SK-N-SH treated with all-trans-retinoic acid at 6 μM for 48 hours (cell line): ENCODE results near the gene ATRAID.

Source experiments
- ATAC-seq: fragments of 200-7000 bp; cut with Tn5 transposase; 3 replicates; pipeline ENCODE4 v1.9.1; 2020; ENCODE audit warnings: mild to moderate bottlenecking, moderate library complexity
- ARNTL ChIP-seq: fragments of 450-650 bp; formaldehyde crosslinking; IDR thresholded peaks from 2 replicates; pipeline ENCODE4 v1.5.0; 2020; ENCODE audit warnings: low read depth, mild to moderate bottlenecking, moderate library complexity, borderline replicate concordance
- BACH2 ChIP-seq: fragments of 250-450 bp; sonication (Bioruptor Pico); IDR thresholded peaks from 2 replicates; pipeline ENCODE4 v1.9.0; 2021; ENCODE audit warnings: mild to moderate bottlenecking, borderline replicate concordance
- CREB5 ChIP-seq: fragments of 250-450 bp; sonication (Bioruptor Pico); IDR thresholded peaks from 2 replicates; pipeline ENCODE4 v1.5.1; 2020; ENCODE audit warnings: low read depth, mild to moderate bottlenecking, moderate library complexity
- CSDC2 ChIP-seq: fragments of 250-450 bp; sonication (Bioruptor Pico); IDR thresholded peaks from 2 replicates; pipeline ENCODE4 v1.5.0; 2020; ENCODE audit warnings: mild to moderate bottlenecking, moderate library complexity
- CSRNP3 ChIP-seq: fragments of 250-450 bp; sonication (Bioruptor Pico); IDR thresholded peaks from 2 replicates; pipeline ENCODE4 v1.5.1; 2021; ENCODE audit warnings: mild to moderate bottlenecking, moderate library complexity
- ESRRG ChIP-seq: fragments of 250-450 bp; sonication (Bioruptor Pico); IDR thresholded peaks from 2 replicates; pipeline ENCODE4 v1.6.1; 2021; ENCODE audit warnings: mild to moderate bottlenecking
- GLIS3 ChIP-seq: fragments of 250-450 bp; sonication (Bioruptor Pico); IDR thresholded peaks from 2 replicates; pipeline ENCODE4 v1.5.0; 2020; ENCODE audit warnings: mild to moderate bottlenecking, moderate library complexity
- ISL1 ChIP-seq: fragments of 250-450 bp; sonication (Bioruptor Pico); IDR thresholded peaks from 2 replicates; pipeline ENCODE4 v2.1.2; 2022; ENCODE audit warnings: mild to moderate bottlenecking, moderate library complexity
- OSR1 ChIP-seq: fragments of 250-450 bp; sonication (Bioruptor Pico); IDR thresholded peaks from 2 replicates; pipeline ENCODE4 v1.8.0; 2022; ENCODE audit warnings: moderate library complexity, mild to moderate bottlenecking, inconsistent platforms
- PATZ1 ChIP-seq: fragments of 250-450 bp; sonication (Bioruptor Pico); IDR thresholded peaks from 2 replicates; pipeline ENCODE4 v1.8.0; 2020; ENCODE audit warnings: mild to moderate bottlenecking, moderate library complexity, borderline replicate concordance
- POU6F1 ChIP-seq: fragments of 250-450 bp; sonication (Bioruptor Pico); IDR thresholded peaks from 2 replicates; pipeline ENCODE4 v1.8.0; 2021; ENCODE audit warnings: low read depth, mild to moderate bottlenecking, moderate library complexity, borderline replicate concordance
- PPARA ChIP-seq: fragments of 250-450 bp; sonication (Bioruptor Pico); IDR thresholded peaks from 2 replicates; pipeline ENCODE4 v1.5.0; 2020; ENCODE audit warnings: mild to moderate bottlenecking, borderline replicate concordance
- RARB ChIP-seq: fragments of 250-450 bp; sonication (Bioruptor Pico); IDR thresholded peaks from 2 replicates; pipeline ENCODE4 v1.8.0; 2021; ENCODE audit warnings: mild to moderate bottlenecking, moderate library complexity
- SNAI2 ChIP-seq: fragments of 250-450 bp; sonication (Bioruptor Pico); IDR thresholded peaks from 2 replicates; pipeline ENCODE4 v1.5.0; 2020; ENCODE audit warnings: mild to moderate bottlenecking, moderate library complexity
- TCF4 ChIP-seq: fragments of 250-450 bp; sonication (Bioruptor Pico); IDR thresholded peaks from 2 replicates; pipeline ENCODE4 v1.8.0; 2021; ENCODE audit warnings: mild to moderate bottlenecking, moderate library complexity, borderline replicate concordance
- TOX ChIP-seq: fragments of 250-450 bp; sonication (Bioruptor Pico); IDR thresholded peaks from 2 replicates; pipeline ENCODE4 v1.8.0; 2021; ENCODE audit warnings: mild to moderate bottlenecking, moderate library complexity, borderline replicate concordance
- TSHZ2 ChIP-seq: fragments of 250-450 bp; sonication (Bioruptor Pico); IDR thresholded peaks from 2 replicates; pipeline ENCODE4 v1.5.0; 2020; ENCODE audit warnings: mild to moderate bottlenecking, moderate library complexity
- ZC3H10 ChIP-seq: fragments of 250-450 bp; sonication (Bioruptor Pico); IDR thresholded peaks from 2 replicates; pipeline ENCODE4 v1.5.1; 2021; ENCODE audit warnings: mild to moderate bottlenecking, moderate library complexity
- ZFP3 ChIP-seq: fragments of 250-450 bp; sonication (Bioruptor Pico); IDR thresholded peaks from 2 replicates; pipeline ENCODE4 v1.5.0; 2020; ENCODE audit warnings: mild to moderate bottlenecking, moderate library complexity
- ZFP30 ChIP-seq: fragments of 450-650 bp; formaldehyde crosslinking; IDR thresholded peaks from 2 replicates; pipeline ENCODE4 v1.5.0; 2022; ENCODE audit warnings: mild to moderate bottlenecking, moderate library complexity
- ZNF565 ChIP-seq: fragments of 450-650 bp; formaldehyde crosslinking; conservative IDR thresholded peaks from 2 replicates; pipeline ENCODE4 v1.5.0; 2020; ENCODE audit warnings: low read depth, mild to moderate bottlenecking, moderate library complexity
- ZNF70 ChIP-seq: fragments of 450-650 bp; formaldehyde crosslinking; IDR thresholded peaks from 2 replicates; pipeline ENCODE4 v1.5.0; 2020; ENCODE audit warnings: mild to moderate bottlenecking, moderate library complexity
- ZNF8 ChIP-seq: fragments of 450-650 bp; formaldehyde crosslinking; IDR thresholded peaks from 2 replicates; pipeline ENCODE4 v1.5.0; 2020; ENCODE audit warnings: mild to moderate bottlenecking, moderate library complexity

The ATRAID gene

GRCh38 chr2:27211943-27212625, at the start of gene ATRAID, which contains the start of gene SLC5A6:
Gene ATRAID, plus strand, starts transcription at chr2:27212041. Its CDS starts 328 bp downstream, at chr2:27212369.
Gene SLC5A6, minus strand, starts transcription at chr2:27212268. Its CDS starts 4,618 bp downstream, at chr2:27207650.
- ATAC-seq: peak; percentile 94
- TF ChIP-seq ESRRG: 0 out of 2 replicates have a peak, but pooled peaks have one; percentile 30
- no peak for TF ChIP-seq BACH2 (CRISPR knock-in tag)
- no peak for TF ChIP-seq CSDC2 (CRISPR knock-in tag)
- TF ChIP-seq TOX: no peak
- TF ChIP-seq TCF4 (CRISPR knock-in tag): no peak
- TF ChIP-seq PPARA (CRISPR knock-in tag): no peak
- no peak; the same call in 1 of the 2 replicates for TF ChIP-seq TSHZ2 (CRISPR knock-in tag)
- no peak; the same call in 1 of the 2 replicates for TF ChIP-seq ZNF8
- peak; percentile 31; the same call in 1 of the 2 replicates for TF ChIP-seq ZNF70
- peak; percentile 88 for TF ChIP-seq PATZ1 (CRISPR knock-in tag)
- TF ChIP-seq GLIS3: 0 out of 2 replicates have a peak, but pooled peaks have one; percentile 7
- TF ChIP-seq ZNF565 (CRISPR knock-in tag): 0 out of 2 replicates have a peak, but pooled peaks have one; percentile 44
- TF ChIP-seq POU6F1 (CRISPR knock-in tag): no peak
- TF ChIP-seq ARNTL: no peak
- no peak for TF ChIP-seq CSRNP3 (CRISPR knock-in tag)
- no peak for TF ChIP-seq ZFP30 (CRISPR knock-in tag)
- no peak for TF ChIP-seq ISL1
- TF ChIP-seq SNAI2 (CRISPR knock-in tag): no peak; the same call in 1 of the 2 replicates
- peak; percentile 62 for TF ChIP-seq ZFP3 (CRISPR knock-in tag)
- TF ChIP-seq RARB: no peak
- TF ChIP-seq OSR1 (CRISPR knock-in tag): no peak
- no peak for TF ChIP-seq ZC3H10 (CRISPR knock-in tag)
- TF ChIP-seq CREB5 (CRISPR knock-in tag): no peak
